ENCODE data around the gene PCBD1.
A peak's percentile ranks its signal among the peaks of the same experiment; 100 is the strongest.
"Not testable (repeated sequence)": the region's sequence is repeated elsewhere in the genome, so short reads cannot be mapped to it uniquely, and the experiment has no call there.

The PCBD1 gene

DNA sequence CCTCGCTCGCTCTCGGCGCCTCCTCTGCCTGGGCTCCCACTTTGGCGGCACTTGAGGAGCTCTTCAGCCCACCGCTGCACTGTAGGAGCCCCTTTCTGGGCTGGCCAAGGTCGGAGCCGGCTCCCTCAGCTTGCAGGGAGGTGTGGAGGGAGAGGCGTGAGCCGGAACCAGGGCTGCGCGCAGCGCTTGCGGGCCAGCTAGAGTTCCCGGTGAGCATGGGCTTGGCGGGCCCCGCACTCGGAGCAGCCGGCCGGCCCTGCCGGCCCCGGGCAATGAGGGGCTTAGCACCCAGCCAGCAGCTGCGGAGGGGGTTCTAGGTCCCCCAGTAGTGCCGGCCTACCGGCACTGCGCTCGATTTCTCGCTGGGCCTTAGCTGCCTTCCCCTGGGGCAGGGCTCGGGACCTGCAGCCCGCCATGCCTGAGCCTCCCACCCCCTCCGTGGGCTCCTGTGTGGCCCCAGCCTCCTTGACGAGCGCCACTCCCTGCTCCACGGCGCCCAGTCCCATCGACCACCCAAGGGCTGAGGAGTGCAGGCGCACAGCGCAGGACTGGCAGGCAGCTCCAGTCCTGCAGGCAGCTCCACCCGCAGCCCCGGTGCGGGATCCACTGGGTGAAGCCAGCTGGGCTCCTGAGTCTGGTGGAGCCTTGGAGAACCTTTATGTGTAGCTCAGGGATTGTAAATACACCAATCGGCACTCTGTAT, 26.7 kb downstream of the PCBD1 start:
- not testable (repeated sequence) for DNase-seq

DNA sequence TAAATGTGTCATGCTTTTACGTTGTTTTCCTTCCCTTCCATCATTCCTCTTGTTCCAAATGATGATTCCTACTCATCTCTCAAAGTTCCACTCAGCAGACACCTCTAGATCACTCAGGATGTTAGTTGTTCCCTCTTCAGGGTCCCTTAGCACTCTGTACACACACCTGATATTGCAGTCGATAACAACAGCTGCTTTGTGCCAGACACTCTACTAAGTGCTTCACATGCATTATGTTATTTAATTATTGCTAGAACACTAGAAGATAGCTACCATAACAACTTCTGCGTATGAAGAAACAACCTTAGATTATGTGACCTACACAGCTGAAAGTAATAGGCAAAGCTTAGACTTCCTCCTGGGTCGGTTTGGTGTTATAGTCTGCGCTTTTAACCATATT, 29.6 kb downstream of the PCBD1 start:
- no peak for DNase-seq

GRCh38 chr10:70856454-70856853, 31.9 kb downstream of the PCBD1 start:
- no peak for DNase-seq

DNA sequence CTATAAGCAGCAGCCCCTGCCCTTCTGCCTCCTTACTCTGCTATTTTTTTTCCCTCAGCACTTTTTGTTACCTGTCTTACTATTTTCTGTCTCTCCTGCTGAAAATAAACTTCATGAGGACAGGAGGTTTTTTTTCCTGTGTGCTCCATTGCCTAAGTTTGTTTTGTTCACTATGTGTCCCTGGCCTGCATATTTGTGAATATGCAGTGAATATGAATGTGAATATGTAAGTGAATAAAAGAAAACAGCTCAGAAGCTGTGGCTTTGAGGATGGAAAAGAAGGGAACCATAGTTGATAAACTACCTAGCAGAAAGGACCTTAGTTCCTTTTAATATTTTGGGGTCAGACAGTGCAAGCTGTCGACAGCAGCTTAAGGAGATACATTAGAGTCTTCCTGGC, 34.9 kb downstream of the PCBD1 start:
- DNase-seq, result no peak

GRCh38 chr10:70853038-70853437, 35.3 kb downstream of the PCBD1 start:
- DNase-seq, result no peak

GRCh38 chr10:70851597-70852475, 36.5 kb downstream of the PCBD1 start:
- DNase-seq, result no peak

- DNase-seq, result no peak
Observed at GRCh38 chr10:70850097-70850496, 38.3 kb downstream of the PCBD1 start.

DNA sequence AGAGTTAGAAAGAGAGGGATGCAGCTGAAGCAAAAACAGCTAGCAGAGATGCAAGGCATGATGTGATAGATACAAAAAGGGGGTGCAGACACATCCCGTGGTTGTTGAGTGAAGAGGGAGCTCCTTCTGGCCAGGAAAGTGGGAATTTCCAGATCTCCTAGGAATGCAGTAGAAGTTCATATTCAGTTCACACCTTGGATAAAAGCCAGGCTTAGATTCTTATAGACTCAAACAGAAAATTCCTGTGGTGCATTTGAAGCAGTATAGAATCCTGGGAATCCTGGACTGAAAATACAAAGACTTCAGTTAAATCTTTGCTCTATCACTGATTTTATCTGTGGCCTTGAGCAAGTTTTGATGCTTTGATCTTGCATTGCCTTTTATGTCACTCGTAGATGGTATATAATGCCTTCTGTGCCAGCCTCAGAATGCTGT, 38.8 kb downstream of the PCBD1 start:
- no peak for DNase-seq

DNA sequence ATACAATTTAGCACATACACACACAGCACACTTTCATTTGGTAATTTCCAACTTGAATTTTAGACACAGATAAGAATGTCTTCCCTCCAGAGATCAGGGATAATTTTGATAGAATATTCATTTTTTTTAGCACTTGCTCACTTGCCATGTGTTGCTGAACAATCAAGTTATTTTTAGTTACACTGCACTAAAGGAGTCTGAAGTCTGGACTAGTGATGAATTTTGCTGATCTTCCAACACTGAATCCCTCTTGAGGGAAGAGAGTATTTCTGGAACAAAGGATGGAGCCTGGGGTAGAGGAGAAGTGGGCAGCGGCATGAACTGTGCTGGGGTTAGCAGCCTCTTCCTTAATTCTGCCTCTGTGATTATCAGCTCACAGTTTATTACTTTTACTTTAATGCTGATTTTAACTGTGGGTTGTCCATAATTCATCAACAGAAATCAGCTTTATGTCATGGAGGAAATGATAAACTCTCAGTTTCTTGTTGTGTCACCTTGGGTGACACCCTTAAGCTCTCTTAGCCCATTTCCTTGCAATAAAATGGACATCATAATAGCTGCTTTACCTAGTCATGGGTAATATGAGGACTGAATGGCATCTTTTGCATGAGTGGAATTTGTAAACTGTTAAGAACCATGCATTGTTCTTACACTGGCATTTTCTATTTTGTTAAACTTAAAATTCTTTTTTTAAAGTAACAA, 40.6 kb downstream of the PCBD1 start:
- DNase-seq, result no peak

DNA sequence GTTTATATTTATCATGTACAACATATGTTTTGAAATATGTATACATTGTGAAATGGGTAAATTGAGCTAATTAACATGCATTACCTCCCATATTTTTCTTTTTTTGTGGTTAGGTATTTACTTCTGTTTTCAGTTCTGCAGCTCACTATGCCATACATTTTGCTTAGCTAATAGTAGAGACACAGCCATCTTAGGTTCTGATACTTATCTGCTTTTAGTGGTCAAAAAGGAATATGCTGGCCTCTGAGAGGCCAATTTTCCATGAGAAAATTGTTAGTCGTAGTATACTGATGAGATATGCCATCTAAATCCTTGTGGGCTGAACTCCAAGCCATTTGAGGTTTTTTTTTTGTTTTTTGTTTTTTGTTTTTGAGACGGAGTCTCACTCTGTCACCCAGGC, 41.6 kb downstream of the PCBD1 start:
- no peak for DNase-seq

DNA sequence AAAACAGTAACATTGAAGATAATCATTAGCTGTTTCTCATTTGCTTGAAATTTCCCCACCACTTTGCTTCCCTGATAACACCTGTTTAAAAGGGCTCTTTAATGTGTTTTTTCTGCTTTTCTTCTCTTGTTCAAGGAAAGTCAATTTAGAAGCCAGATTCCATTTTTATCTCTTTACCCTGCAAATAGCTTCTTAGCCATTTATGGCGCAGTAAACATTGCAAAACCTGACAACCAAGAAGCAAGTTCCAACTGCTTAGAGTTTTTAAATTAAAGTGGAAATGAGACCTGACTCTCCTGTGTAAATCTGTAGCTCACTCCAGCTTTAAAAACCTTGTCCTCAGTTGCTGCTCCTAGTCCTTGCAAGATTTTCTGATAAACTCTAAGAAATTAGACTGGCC, 42.5 kb downstream of the PCBD1 start:
- no peak for DNase-seq

DNA sequence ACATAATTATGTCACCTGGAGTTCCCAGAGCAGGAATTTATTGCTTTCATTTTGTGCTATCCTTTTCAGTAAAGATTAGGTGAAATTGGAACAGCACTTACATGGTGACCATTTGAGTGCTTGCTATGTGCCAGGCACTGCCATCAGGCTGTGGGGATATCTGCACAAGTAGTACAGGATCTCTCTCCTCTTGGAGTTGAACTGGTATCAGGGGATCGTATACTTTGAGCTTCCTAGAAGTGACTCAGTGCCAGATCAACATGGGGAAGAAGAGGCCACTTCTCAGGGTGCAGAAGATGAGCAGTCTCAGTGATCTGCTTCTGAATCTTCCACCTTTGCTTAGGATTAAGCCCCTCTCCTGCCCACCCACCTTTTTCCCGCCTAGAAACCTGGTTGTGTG, 43.1 kb downstream of the PCBD1 start:
- no peak for DNase-seq

GRCh38 chr10:70843776-70844489, 44.4 kb downstream of the PCBD1 start:
- no peak for DNase-seq

DNA sequence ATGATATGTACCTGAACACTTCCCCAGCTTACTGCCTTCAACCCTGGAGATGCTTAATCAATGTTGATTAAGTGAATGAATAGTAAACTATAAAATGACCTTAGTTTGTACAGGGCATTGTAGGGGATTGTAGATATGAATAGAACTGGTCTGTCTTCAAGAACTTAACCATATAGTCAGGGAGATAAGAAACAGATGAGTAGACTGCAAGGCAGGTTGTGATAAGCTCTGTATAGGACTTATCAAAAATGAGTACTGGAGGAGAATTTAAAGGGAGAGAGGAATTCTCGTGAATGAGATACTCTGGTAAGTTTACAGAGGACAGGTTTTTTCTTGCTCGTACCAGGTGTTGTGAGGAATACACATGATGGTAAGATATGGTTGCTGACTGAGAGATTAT, 45.0 kb downstream of the PCBD1 start:
- DNase-seq, result no peak

DNA sequence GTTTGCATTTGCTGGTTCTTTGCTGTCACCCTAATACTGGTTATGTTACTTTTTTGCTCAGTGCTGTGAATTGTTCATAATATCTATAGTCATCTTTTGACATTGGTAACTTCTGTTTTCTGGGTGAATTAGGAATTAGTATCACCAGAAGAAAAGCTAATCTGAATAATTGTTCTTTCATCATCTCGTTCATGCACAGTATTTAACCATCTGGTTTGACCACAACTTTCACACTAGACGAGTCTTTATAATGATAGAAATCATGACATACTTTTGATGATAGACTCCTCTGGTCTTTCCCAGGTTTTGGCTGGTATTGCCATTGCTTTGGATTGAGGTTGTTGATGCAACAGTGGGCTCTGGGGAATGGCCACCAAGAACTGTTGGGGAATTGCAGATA, 47.5 kb downstream of the PCBD1 start:
- no peak for DNase-seq

GRCh38 chr10:70838270-70838805, 50.0 kb downstream of the PCBD1 start:
- DNase-seq, result peak; percentile 26 to 40

DNA sequence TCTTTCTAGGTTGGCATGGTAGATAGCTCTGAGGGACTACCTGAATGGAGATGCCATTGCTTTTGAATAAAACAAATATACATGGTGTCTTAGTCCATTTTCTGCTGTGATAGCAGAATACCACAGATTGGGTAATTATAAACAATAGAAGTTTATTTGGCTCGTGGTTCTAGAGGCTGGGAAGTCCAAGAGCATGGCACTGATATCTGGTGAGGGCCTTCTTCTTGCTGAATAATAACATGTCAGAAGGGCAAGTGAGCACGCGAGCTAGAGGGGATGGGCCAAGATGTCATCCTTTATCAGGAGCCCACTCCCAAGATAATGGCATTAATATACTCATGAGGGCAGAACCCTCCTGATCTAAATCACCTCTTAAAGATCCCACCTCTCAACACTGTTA, 50.7 kb downstream of the PCBD1 start:
- DNase-seq, result no peak

GRCh38 chr10:70836319-70836718, 52.0 kb downstream of the PCBD1 start:
- no peak for DNase-seq

DNA sequence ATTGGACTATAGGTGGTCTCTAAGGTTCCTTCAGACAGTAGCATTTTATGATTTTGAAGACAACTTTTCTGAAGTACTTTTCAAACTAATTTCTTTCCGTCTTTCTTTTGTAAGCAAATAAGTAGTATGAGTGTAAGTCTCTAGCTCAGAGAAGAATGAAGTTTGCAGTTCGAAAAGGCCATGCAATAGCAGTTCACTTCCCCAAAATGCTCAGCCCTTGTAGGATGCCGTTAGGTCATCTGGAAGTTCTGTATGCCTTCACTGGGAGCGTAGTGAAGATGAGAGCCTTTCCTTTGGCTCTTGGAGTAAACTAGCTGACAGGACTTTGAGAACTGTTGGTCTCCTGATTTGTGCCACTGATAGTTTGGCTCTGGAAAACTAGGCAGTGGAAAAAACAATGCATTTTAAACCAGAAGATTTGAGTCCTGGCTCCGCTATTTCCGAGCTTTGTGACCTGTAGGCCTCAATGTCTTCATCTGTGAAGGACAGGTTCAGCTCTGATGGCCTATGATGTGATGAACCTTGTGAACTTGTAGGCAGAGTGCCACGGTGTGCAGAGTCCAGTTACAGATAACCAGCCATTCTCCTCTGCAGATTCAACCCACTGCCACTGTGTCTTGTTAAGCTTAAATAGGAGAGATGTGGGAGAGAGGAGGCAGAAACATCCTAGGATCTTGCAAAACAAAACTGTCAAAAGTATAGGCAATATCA, 53.8 kb downstream of the PCBD1 start:
- DNase-seq, result peak; percentile 77 to 83

DNA sequence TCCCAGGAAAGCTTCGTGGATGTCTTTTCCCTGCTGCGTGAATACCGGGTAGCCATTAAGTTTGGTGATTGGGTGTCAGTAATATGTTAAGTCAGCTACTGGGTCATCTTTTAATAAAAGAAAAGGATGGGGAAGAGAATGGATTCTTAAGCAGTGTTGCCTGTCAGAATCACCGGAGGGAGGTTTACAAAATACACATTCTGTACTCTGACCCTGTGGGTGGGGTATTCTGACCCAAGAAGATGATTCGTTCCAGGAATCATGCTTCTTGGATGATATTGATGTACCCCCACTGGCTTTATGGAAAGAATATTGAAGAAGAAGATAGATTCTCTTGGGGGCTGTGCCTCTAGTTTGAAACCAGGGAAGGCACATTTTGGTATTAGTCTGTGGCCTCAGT, 54.3 kb downstream of the PCBD1 start:
- peak; percentile 16 to 20 for DNase-seq

GRCh38 chr10:70833601-70834000, 54.8 kb downstream of the PCBD1 start:
- no peak for DNase-seq
